ENCODE measurements around the gene LIPG. TPM values are rescaled to one million over a fixed set of nuclear protein-coding genes. Genes with fewer than 3 reads are reported as not detected.
A peak's percentile ranks its signal among the peaks of the same experiment; 100 is the strongest.

The LIPG gene
- total RNA-seq, 1 experiment from 2014 or later = 6.8 TPM

- TF ChIP-seq STAT6 (CRISPR knock-in tag; conservative IDR thresholded peaks at IDR 0.05; ENCODE audit: low read depth) (no peak), FOXJ3 (CRISPR knock-in tag; IDR thresholded peaks at IDR 0.05; ENCODE audit: borderline replicate concordance) (no peak), NR3C1 (CRISPR knock-in tag; conservative IDR thresholded peaks at IDR 0.05; ENCODE audit: low read depth) (no peak), GRHL2 (CRISPR knock-in tag; IDR thresholded peaks at IDR 0.05; ENCODE audit: insufficient replicate concordance, severe bottlenecking) (no peak), KAT7 (CRISPR knock-in tag; IDR thresholded peaks at IDR 0.05; ENCODE audit: borderline replicate concordance) (no peak), ATF3 (CRISPR knock-in tag; conservative IDR thresholded peaks at IDR 0.05) (no peak), AR (CRISPR knock-in tag; IDR thresholded peaks at IDR 0.05) (no peak)
These were observed 78.0 kb downstream of the LIPG start (continued) for GRCh38 chr18:49639643-49640391.

- ATAC-seq (peak; percentile 28), DNase-seq (ENCODE audit: low spot score) (no peak)
- peaks cover 5% of the 10 kb centered on the region for H3K36me3 Mint-ChIP-seq
- TF ChIP-seq ZMAT4 (CRISPR knock-in tag; IDR thresholded peaks at IDR 0.05) (no peak), TCF7 (CRISPR knock-in tag; IDR thresholded peaks at IDR 0.05; ENCODE audit: low read depth) (no peak), NFATC4 (CRISPR knock-in tag; IDR thresholded peaks at IDR 0.05) (no peak), ZNF512 (CRISPR knock-in tag; IDR thresholded peaks at IDR 0.05; ENCODE audit: borderline replicate concordance) (0 out of 2 replicates have a peak, but pooled peaks have one; percentile 30)
- ChIA-PET POLR2A (no interaction called here), CTCF (interaction anchor here (0.6 to 1.7 kb wide), 5 partner anchors 8 to 221 kb away, joined by 3 to 6 read pairs (median 3); no protein-coding TSS in a partner anchor)
- peaks cover 2% of the 10 kb centered on the region; the same call in 1 of the 2 replicates for H3K4me1 Mint-ChIP-seq
- no peaks in the 10 kb centered on the region; the same call in 1 of the 2 replicates for H3K27me3 Mint-ChIP-seq (ENCODE audit: low read depth)
- H3K27ac Mint-ChIP-seq = no peak overlapping the region
- no peak overlapping the region for H3K4me3 Mint-ChIP-seq
- peaks cover 8% of the 10 kb centered on the region for H3K9me3 Mint-ChIP-seq
These were observed 78.9 kb downstream of the LIPG start for GRCh38 chr18:49640741-49641140.

GRCh38 chr18:49645196-49645595 lies 83.3 kb downstream of the LIPG start:
- ATAC-seq (no peak), DNase-seq (ENCODE audit: low spot score) (no peak)
- no peak for TF ChIP-seq ZMAT4 (CRISPR knock-in tag; IDR thresholded peaks at IDR 0.05)
- no peak for TF ChIP-seq ZNF671 (CRISPR knock-in tag; IDR thresholded peaks at IDR 0.05)
- TF ChIP-seq CREM (CRISPR knock-in tag; IDR thresholded peaks at IDR 0.05) = no peak
- TF ChIP-seq SMAD4 (CRISPR knock-in tag; IDR thresholded peaks at IDR 0.05) = no peak
- no peak for TF ChIP-seq ZNF396 (CRISPR knock-in tag; IDR thresholded peaks at IDR 0.05; ENCODE audit: borderline replicate concordance)
- TF ChIP-seq ATF6 (CRISPR knock-in tag; IDR thresholded peaks at IDR 0.05) = no peak
- no peak for TF ChIP-seq ZNF423 (CRISPR knock-in tag; IDR thresholded peaks at IDR 0.05)
- no peak for TF ChIP-seq NFATC4 (CRISPR knock-in tag; IDR thresholded peaks at IDR 0.05)
- Mint-ChIP-seq H3K27ac (no peak overlapping the region), H3K27me3 (ENCODE audit: low read depth) (no peaks in the 10 kb centered on the region; the same call in 1 of the 2 replicates), H3K36me3 (no peaks in the 10 kb centered on the region), H3K9me3 (no peaks in the 10 kb centered on the region), H3K4me3 (no peak overlapping the region), H3K4me1 (peaks cover 3% of the 10 kb centered on the region; the same call in 1 of the 2 replicates)
- ChIA-PET CTCF (interaction anchor here (1.2 kb wide), 1 partner anchor 32 kb away, joined by 3 read pairs; no protein-coding TSS in a partner anchor), POLR2A (no interaction called here)
